ENCODE measurements around the gene KRTAP4-4. TPM values are rescaled to one million over a fixed set of nuclear protein-coding genes. Genes with fewer than 3 reads are reported as not detected.
"Not testable (repeated sequence)": the region's sequence is repeated elsewhere in the genome, so short reads cannot be mapped to it uniquely, and the experiment has no call there.

Gene KRTAP4-4
- total and polyA plus RNA-seq, 10 of the 15 experiments (the other 5 are each of a cell fraction or from before 2014, with no cell fraction given): not detected

DNA sequence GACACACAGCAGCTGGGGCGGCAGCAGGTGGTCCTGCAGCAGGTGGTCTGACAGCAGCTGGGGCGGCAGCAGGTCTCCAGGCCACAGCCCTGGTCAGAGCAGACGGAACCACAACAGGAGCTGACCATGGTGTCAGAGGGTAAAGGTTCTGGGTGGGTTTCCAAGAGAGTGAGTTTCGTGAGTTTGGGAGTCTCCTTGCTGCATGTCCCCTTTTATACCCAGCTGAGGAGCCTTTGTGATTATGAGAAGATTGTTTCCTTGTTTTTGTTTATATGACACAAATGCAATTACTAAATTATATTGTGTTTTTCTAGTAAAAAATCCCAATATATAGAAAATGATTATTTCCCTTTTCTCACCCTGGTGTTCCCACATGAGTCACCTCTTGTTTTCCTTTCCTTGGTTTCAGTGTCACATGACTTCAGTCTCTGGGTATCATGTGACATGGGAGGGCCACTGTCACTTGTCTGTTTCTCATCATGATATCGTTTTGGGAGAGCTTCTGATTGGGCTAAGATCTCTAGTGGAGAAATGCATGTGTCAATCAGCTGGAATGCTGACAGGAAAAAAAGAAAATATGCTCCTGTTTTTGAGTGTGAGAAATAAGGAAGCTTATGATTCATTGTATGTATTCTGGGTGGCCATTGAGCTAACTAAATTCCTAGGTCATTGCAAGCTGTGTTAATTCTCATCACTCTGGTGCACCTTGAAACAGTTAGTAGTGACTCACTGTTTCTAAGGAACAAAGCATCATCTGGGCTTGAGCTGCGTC lies 20.0 kb downstream of the KRTAP4-4 start, which contains the start of gene KRTAP4-6 (continued):
- TF ChIP-seq, protein P1, sequence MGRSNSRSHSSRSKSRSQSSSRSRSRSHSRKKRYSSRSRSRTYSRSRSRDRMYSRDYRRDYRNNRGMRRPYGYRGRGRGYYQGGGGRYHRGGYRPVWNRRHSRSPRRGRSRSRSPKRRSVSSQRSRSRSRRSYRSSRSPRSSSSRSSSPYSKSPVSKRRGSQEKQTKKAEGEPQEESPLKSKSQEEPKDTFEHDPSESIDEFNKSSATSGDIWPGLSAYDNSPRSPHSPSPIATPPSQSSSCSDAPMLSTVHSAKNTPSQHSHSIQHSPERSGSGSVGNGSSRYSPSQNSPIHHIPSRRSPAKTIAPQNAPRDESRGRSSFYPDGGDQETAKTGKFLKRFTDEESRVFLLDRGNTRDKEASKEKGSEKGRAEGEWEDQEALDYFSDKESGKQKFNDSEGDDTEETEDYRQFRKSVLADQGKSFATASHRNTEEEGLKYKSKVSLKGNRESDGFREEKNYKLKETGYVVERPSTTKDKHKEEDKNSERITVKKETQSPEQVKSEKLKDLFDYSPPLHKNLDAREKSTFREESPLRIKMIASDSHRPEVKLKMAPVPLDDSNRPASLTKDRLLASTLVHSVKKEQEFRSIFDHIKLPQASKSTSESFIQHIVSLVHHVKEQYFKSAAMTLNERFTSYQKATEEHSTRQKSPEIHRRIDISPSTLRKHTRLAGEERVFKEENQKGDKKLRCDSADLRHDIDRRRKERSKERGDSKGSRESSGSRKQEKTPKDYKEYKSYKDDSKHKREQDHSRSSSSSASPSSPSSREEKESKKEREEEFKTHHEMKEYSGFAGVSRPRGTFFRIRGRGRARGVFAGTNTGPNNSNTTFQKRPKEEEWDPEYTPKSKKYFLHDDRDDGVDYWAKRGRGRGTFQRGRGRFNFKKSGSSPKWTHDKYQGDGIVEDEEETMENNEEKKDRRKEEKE (IDR thresholded peaks at IDR 0.05): no peak
- no peak for TF ChIP-seq DPF2 (IDR thresholded peaks at IDR 0.05)
- TF ChIP-seq POLR2A (IDR thresholded peaks at IDR 0.05; ENCODE audit: low read depth, low read length): no peak
- no peak for TF ChIP-seq STAT3 (IDR thresholded peaks at IDR 0.05; ENCODE audit: low read depth, low read length)
- no peak for TF ChIP-seq ZNF24 (IDR thresholded peaks at IDR 0.05)
- TF ChIP-seq EP300 (IDR thresholded peaks at IDR 0.05; ENCODE audit: borderline replicate concordance in 1 of 2, control insufficient read depth in 1 of 2, low read depth in 2 of 2, low read length in 2 of 2): no peak
- TF ChIP-seq BHLHE40 (IDR thresholded peaks at IDR 0.05; ENCODE audit: borderline replicate concordance in 1 of 2, low read depth in 2 of 2, low read length in 1 of 2): no peak
- no peak for TF ChIP-seq LARP7 (IDR thresholded peaks at IDR 0.05)
- no peak for TF ChIP-seq YBX1 (IDR thresholded peaks at IDR 0.05)
- TF ChIP-seq SREBF1 (IDR thresholded peaks at IDR 0.05; ENCODE audit: low read length): no peak

DNA sequence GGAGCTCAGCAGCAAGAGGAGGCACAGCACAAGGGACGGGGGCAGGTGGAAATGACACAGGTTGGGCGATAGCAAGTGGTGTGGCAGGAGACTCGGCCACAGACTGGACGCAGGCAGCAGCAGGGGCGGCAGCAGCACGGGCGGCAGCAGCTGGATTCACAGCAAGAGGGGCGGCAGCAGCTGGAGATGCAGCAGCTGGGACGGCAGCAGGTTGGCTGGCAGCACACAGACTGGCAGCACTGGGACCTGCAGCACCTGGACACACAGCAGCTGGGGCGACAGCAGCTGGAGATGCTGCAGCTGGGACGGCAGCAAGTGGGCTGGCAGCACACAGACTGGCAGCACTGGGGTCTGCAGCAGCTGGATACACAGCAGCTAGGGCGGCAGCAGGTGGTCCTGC lies 20.7 kb downstream of the KRTAP4-4 start:
- H2AFZ ChIP-seq (ENCODE audit: control insufficient read depth, low read depth, low read length); H3K27ac ChIP-seq (ENCODE audit: control insufficient read depth, insufficient read depth); RAD21 ChIA-PET (ENCODE audit: unreplicated experiment); ATAC-seq; in situ Hi-C loops (cut with MboI); intact Hi-C loops (cut with micrococcal nuclease; ENCODE audit: unreplicated experiment); H3K4me3 ChIP-seq; POLR2A ChIA-PET; FAIRE-seq; H3K9ac ChIP-seq (ENCODE audit: control insufficient read depth, insufficient read depth, low read length); H3K36me3 ChIP-seq (ENCODE audit: control insufficient read depth in 2 of 2, insufficient read depth in 2 of 2, low read length in 1 of 2); H3K9me3 ChIP-seq (replicated peaks; ENCODE audit: control insufficient read depth, insufficient read depth, low read length); CTCF ChIA-PET; DNase-seq (ENCODE audit: low read depth, low spot score); H3K4me1 ChIP-seq (ENCODE audit: control insufficient read depth, insufficient read depth, low read length); BruUV-seq (replicated peaks); H3K4me2 ChIP-seq (ENCODE audit: control insufficient read depth, insufficient read depth); H3K27me3 ChIP-seq (replicated peaks in 1 of 2; ENCODE audit: control insufficient read depth in 2 of 2, insufficient read depth in 2 of 2, low read length in 1 of 2); SMC1A ChIA-PET (ENCODE audit: uncharacterized antibody, unreplicated experiment); H3K79me2 ChIP-seq (ENCODE audit: control insufficient read depth, insufficient read depth, low read length); H4K20me1 ChIP-seq (ENCODE audit: control insufficient read depth, insufficient read depth): not testable (repeated sequence)
- 14% methylated on average over 12 of the region's 12 CpGs for WGBS (ENCODE audit: insufficient coverage, insufficient replicate concordance, low lambda C conversion rate, missing lambda C conversion rate)
